Stimulated activated CD4-positive, alpha-beta T cell treated with anti-CD3 and anti-CD28 coated beads, Interleukin-1b, Interleukin-23, amount 100 ng/mL, for 48 hours (primary cell): ENCODE results near the gene SH3BGRL2.
A peak's percentile ranks its signal among the peaks of the same experiment; 100 is the strongest.
"Not testable (repeated sequence)": the region's sequence is repeated elsewhere in the genome, so short reads cannot be mapped to it uniquely, and the experiment has no call there.

Experiments used
- DNase-seq: peaks from one replicate; pipeline ENCODE4 v3.0.0-alpha.2; 2020

The SH3BGRL2 gene

GRCh38 chr6:79704200-79704599, 73.1 kb downstream of the SH3BGRL2 start:
- DNase-seq, result no peak

DNA sequence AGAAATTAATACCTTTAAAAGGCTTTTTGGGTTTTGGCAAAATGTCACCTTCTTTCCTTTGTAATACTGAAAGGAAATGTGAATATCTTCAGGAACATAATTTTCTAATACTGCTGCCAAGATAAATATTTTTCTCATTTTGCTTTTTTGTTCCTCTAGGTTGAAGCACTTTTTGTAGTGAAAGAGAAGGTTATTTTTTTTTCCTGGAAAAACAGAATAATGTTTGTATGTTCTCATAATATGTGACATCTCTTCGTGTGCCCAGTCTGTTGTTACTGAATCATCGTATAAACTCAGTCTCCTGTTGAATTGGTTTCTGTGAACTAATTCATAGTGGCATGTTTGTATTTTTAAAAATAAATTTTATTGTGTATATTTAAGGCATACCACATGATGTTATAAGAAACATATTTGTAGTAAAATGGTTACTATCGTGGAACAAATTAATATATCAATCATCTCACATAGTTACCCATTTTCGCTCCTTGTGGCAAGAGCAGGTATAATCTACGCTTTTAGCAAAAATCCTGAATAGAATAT, 74.4 kb downstream of the SH3BGRL2 start:
- no peak for DNase-seq

DNA sequence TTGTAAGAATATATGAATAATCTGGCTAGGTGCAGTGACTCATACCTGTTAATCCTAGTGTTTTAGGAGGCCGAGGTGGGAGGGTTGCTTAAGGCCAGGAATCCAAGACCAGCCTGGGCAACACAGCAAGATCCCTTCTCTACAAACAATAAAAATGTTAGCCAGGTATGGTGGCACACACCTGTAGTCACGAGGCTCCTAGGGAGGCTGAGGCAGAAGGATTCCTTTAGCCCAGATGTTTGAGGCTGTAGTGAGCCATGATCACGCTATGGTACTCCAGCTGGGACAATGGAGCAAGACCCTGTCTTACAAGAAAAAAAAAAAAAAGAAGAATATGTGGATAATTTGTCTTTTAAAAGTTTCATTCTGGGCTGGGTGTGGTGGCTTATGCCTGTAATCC, 75.4 kb downstream of the SH3BGRL2 start:
- DNase-seq, result no peak

GRCh38 chr6:79707621-79708020, 76.5 kb downstream of the SH3BGRL2 start:
- DNase-seq, result no peak

GRCh38 chr6:79708095-79708791, 77.1 kb downstream of the SH3BGRL2 start:
- DNase-seq, result no peak

GRCh38 chr6:79710127-79710526, 79.0 kb downstream of the SH3BGRL2 start:
- no peak for DNase-seq

DNA sequence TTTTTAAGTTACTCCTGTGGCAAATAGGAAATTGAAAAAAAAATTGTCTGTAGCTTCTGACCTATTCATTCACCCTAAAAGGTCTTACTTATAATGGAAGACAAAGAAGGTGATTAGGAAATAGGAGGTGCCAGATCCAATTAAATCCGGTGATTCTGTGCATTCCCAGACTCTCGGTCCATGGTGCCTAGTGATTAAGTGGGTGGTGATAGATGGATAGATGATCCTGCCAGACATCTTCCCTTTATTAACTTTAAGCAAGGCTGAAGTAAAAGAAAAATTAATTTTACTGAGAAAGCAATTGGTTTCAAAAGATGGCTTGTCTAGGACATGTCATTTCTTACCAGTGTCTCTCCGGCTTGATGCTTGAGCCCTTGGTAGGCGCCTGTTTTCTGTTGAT, 80.0 kb downstream of the SH3BGRL2 start:
- no peak for DNase-seq

GRCh38 chr6:79712144-79712543, 81.0 kb downstream of the SH3BGRL2 start:
- DNase-seq, result no peak

DNA sequence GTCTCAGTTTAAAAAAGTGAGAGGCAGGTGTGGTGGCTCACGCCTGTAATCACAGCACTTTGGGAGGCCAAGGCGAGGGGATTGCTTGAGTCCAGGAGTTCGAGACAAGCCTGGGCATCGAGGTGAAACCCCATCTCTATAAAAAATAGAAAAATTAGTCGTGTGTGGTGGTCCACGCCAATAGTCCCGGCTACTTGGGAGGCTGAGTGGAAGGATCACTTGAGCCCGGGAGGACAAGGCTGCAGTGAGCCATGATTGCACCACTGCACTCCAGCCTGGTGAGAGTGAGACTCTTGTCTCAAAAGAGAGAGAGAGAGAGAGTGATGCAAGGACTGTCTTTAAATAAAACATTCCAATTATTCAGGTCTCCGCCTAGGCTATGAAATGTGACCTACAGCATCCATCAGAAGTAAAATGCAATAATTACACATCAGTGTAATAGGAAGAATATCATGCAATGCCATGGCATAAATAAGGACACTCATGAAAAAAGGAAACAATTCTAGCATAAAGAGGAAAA, 81.5 kb downstream of the SH3BGRL2 start:
- no peak for DNase-seq

DNA sequence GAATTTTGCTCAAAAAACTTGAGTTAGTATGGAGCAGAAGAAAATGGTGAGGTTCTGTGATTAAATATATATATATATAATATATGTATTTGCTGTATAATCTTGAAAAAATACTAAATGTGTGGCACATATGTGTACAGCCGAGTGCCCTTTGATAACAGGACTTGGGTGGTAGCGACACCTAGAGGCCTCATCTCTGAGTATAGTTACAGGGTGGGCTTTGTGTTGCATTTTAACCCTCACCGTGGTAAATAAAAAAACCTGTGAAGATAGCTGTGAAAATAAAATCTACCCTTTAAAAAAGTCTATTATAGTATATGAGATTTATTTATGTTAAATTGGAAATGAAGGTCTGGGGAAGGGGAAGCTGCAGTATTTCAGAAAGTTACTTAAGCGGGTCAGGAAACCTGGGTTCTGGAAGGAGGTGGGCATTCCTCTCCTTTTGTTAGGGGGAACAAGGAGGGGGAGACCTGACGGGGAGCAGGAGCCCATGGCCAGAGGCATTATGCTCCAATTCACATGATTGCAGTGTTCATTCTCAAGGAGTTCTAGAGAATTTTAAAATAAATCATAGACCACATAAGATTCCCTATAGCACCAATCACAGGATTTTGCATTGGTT, 82.7 kb downstream of the SH3BGRL2 start:
- DNase-seq, result peak; percentile 16

GRCh38 chr6:79717989-79718388, 86.9 kb downstream of the SH3BGRL2 start:
- DNase-seq, result no peak

DNA sequence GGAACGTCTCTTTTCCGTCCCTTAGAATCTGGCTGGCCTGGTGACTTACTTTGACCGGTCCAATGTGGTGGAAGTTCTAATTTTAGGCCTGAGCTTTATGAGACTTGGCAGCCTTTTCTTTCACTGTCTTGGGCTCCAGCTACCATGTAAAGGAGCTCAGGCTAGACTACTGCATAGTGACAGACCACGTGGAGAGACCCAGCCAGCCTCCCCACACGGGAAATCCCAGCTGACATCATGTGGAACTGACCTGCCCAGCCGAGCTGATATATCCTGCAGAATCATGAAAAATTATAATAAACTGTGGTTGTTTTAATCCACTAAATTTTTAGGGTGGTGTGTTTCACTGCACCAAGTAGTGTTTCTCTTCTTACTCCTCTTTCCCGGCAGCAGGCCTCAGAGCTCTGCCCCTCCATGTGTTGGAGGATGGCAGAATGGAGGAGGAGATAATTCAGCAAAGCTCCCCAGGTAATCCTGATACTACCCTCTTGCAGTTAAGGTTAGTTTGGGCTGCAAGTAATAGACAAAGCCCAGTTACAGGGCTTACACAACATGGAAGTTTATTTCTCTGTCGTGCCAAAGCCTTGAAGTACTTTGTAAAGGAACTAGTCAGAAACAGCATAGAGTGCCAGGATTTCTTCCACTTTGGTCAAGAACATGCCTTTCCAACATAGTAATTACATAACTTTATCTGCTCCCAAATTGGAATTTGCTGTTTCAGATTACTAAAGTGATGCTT, 87.5 kb downstream of the SH3BGRL2 start:
- no peak for DNase-seq

DNA sequence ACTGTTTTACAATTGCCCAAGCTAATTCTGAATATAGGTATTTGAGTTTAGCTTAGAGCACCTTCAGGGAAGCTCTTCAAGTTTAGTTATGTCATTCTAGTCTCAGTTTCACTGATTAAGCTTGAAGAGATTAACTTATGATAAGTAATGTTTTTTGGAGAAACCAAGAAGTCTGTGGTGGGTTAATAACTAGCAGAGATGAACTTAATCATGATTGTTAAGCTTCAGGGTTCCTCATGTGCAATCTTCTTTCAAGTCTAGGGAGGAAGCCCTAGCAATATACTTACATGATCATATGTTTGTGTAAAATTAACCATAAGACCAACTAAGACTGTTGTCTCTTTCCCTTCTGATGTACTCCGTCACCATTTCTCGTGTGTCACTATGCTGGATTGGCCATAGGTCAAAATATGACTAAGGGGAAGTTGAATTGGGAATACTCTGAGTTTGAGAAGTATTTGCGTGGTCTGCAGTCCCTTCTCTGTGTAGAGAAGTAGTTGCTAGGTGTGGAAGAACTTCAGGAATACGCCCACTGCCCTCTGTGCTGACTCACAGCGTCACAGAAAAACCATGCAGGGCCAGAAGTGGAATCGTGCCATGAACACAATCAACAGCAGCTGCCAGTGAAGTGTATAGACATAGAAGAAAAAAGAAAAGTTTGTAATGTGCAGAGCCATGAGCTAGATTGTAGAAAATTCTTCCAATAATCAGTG, 88.3 kb downstream of the SH3BGRL2 start:
- DNase-seq, result no peak

- DNase-seq, result no peak
Observed at GRCh38 chr6:79724816-79725215, 93.7 kb downstream of the SH3BGRL2 start.

- DNase-seq, result no peak
Observed at GRCh38 chr6:79731471-79731870, 100.3 kb downstream of the SH3BGRL2 start.

GRCh38 chr6:79733388-79733787, 102.3 kb downstream of the SH3BGRL2 start:
- DNase-seq, result no peak

DNA sequence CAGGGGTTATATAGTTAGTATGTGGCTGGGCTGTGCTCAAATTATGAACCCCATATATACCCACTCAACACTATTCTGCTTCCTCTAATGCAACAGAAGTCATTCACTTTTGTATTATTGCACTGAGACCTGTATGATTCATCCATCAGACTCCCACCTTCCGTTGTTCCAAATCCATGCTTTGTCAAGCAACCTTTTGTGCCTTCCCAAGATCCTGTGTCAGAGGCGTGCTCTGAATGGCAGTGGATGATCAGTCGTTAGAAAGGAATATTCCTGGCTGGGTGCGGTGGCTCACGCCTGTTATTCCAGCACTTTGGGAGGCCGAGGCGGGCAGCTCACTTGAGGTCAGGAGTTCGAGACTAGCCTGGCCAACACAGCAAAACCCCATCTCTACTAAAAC, 103.2 kb downstream of the SH3BGRL2 start:
- no peak for DNase-seq

- no peak for DNase-seq
Observed at GRCh38 chr6:79735183-79735582, 104.1 kb downstream of the SH3BGRL2 start.

DNA sequence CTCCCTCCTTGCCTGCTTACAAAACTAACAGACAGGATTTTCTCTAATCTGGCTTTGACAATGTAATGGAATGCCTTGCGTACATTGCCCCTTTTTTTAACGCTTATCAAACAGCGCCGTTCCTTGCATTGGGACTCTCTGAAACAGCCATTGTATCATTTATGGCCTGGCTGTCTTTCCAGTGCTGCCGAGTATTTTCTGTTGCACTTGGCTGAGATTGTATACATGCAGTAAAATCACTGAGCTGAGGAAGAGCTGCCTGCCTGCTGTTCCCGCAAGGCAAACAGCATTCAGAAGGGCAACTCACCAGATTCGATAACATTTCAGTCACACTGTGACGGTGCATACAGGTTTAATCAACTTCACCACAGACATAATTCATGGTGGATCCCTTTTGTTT, 106.0 kb downstream of the SH3BGRL2 start:
- DNase-seq, result no peak

- no peak for DNase-seq
Observed at GRCh38 chr6:79742030-79742429, 110.9 kb downstream of the SH3BGRL2 start.

DNA sequence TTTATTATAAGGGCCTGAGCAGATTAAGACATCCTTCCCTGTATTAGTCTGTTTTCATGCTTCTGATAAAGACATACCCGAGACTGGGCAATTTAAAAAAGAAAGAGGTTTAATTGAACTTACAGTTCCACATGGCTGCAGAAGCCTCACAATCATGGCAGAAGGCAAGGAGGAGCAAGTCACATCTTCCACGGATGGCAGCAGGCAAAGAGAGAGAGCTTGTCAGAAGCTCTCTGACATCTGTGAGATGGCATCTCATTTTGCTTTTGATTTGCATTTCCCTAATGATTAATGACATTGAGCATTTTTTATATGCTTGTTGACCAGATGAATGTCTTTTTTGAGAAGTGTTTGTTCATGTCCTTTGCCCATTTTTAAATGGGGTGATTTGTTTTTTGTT, 114.2 kb downstream of the SH3BGRL2 start:
- not testable (repeated sequence) for DNase-seq

- not testable (repeated sequence) for DNase-seq
Observed at GRCh38 chr6:79746325-79746724, 115.2 kb downstream of the SH3BGRL2 start.

DNA sequence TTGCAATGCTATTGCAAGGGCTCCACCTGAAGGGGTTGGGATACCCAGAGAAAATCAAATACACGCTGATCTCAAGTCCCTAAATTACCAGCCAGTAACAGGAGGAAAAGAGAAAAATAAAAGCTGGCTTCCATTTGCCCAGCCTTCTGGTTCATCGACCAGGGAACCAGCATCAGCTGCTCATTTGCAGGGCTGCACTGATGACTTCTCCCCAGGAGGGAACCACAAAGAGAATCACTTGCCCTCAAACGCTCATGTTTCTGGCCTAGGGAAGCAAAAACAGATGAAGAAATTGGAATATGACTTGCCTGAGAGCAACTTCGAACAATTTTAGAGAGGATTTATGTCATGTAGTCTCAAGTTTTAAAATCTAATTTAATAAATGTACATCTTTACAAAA, 119.7 kb downstream of the SH3BGRL2 start:
- no peak for DNase-seq
